Fibroblast of skin of scalp (primary cell): ENCODE data around the gene CDX4. TPM values are rescaled to one million over a fixed set of nuclear protein-coding genes. Genes with fewer than 3 reads are reported as not detected.
"Not testable (repeated sequence)": the region's sequence is repeated elsewhere in the genome, so short reads cannot be mapped to it uniquely, and the experiment has no call there.

Source experiments
- DNase-seq: peaks from one replicate; pipeline ENCODE4 v3.0.0-alpha.2; 2013
- polyA plus RNA-seq, 2 experiments: library from polyadenylated mRNA; unstranded; fragments of 120-200 nt; gene quantifications; one replicate each; pipeline ENCODE4 v1.2.1, GENCODE V29; 2013; ENCODE audit not compliant: insufficient read length in 2 of 2

Gene CDX4, protein sequence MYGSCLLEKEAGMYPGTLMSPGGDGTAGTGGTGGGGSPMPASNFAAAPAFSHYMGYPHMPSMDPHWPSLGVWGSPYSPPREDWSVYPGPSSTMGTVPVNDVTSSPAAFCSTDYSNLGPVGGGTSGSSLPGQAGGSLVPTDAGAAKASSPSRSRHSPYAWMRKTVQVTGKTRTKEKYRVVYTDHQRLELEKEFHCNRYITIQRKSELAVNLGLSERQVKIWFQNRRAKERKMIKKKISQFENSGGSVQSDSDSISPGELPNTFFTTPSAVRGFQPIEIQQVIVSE
- polyA plus RNA-seq (2013, experiment 1 of 2; ENCODE audit: insufficient read length) = not detected
- polyA plus RNA-seq (2013, experiment 2 of 2; ENCODE audit: insufficient read length) = not detected

DNA sequence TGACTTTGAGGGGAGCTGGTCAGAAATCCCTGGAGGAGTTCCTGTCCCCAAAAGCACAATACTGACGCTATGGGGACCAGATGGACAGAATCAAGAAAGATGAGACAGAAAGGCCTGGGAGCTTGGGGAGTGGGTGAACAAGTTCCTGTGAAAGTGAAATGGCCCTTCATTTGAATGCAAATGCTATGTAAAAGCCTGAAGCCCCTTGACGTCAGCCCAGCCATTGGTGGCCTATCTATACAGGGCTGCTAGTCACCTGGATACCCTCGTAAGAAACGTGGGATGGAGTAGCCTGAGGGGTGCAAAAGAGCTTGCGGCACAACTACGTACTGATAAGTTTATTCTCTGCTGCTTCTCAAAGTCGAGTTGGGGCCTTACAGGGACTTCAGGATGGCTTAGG is at the start of gene CDX4:
Gene CDX4 (plus strand): TSS at position 223 of the 400 bp plus-strand sequence. CDS start 201 bp downstream, outside the sequence.
- DNase-seq = no peak

- DNase-seq = no peak
Observed at GRCh38 chrX:73398185-73398914, 48.5 kb upstream of the CDX4 start.

DNA sequence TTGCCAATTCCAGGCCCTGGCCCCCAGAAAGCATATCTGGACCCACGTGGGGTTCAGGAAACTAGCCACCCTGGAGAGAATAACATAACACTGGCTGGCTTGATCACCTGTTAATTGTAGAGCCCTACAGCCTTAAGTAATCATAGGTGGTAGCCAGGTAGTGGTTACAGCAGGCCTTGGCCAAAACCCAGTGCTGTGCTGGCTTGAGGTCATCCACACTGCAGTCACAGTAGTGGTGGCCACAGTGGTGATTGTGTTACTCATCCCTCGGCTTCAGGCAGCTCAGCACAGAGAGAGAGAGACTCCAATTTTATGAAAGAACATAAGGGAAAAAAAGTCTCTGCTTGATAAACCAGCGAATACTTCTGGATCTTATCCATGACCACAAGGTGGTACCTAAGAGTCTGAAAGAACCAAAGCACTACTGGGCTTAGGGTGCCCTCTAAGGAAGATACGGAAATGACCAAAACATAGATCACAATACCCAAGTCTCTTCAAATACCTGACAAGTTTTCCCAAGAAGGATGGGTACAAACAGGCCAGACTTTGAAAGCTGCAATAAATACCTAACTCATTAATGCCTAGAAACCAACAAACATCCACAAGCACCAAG is 46.6 kb upstream of the CDX4 start:
- DNase-seq = no peak

- no peak for DNase-seq
Observed at GRCh38 chrX:73401591-73402266, 45.1 kb upstream of the CDX4 start.

- DNase-seq = no peak
Observed at GRCh38 chrX:73412930-73413329, 33.9 kb upstream of the CDX4 start.

- DNase-seq = no peak
Observed at GRCh38 chrX:73447311-73447794, 500 bp downstream of the CDX4 start.

GRCh38 chrX:73448379-73448778 is 1.5 kb downstream of the CDX4 start:
- no peak for DNase-seq

GRCh38 chrX:73455171-73455570 is 8.3 kb downstream of the CDX4 start:
- DNase-seq = no peak

DNA sequence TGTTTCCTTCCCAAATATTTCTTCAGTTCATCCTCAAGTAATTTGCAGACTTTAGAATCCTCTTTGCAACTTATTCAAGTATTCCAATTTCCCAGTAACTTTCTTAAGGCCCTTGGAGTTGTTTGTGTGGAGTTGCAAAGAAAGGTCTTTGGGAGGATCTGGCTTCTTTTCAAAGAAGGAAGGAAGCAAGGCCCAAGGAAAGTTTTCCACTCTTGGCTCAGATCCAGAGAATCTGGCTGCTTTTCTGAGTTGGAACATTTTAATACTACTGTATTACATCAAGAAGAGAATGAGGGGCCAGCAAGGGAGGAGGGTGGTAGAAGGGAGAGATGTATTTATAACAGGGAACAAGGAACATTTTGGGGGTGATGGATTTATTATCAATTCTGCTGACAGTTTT is 10.5 kb downstream of the CDX4 start:
- DNase-seq = no peak

GRCh38 chrX:73468376-73468775 is 21.5 kb downstream of the CDX4 start:
- no peak for DNase-seq

- DNase-seq = peak; percentile 1
Observed at GRCh38 chrX:73478961-73479360, 32.1 kb downstream of the CDX4 start.

GRCh38 chrX:73481521-73481920 is 34.7 kb downstream of the CDX4 start:
- no peak for DNase-seq

- no peak for DNase-seq
Observed at GRCh38 chrX:73490661-73491060, 43.8 kb downstream of the CDX4 start.

GRCh38 chrX:73492178-73492577 is 45.3 kb downstream of the CDX4 start:
- not testable (repeated sequence) for DNase-seq
